Stimulated activated CD8-positive, alpha-beta memory T cell treated with anti-CD3 and anti-CD28 coated beads, Interleukin-12 subunit alpha, Interleukin-12 subunit beta, amount 100 ng/mL, for 24 hours (primary cell): Measurements from ENCODE around the gene C20orf173.
"Not testable (repeated sequence)": the region's sequence is repeated elsewhere in the genome, so short reads cannot be mapped to it uniquely, and the experiment has no call there.

ENCODE experiments used
- DNase-seq: peaks from one replicate; pipeline ENCODE4 v3.0.0-alpha.2; 2020; ENCODE audit errors: extremely low read depth

The C20orf173 gene, protein sequence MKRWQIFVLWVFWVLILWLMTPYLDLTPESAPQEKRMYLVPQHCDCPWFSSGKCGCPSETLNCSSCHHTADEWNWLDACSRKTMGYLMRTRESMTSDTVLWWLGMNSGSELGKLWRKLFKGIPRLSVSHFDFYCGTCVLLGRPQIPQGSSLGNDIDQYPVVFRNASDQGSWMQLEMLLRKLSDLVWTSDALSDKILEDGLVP

GRCh38 chr20:35529552-35529951, at the start of gene C20orf173:
TSS of gene C20orf173 (minus strand) at chr20:35529652. CDS start at chr20:35529373, 279 bp downstream.
- no peak for DNase-seq

DNA sequence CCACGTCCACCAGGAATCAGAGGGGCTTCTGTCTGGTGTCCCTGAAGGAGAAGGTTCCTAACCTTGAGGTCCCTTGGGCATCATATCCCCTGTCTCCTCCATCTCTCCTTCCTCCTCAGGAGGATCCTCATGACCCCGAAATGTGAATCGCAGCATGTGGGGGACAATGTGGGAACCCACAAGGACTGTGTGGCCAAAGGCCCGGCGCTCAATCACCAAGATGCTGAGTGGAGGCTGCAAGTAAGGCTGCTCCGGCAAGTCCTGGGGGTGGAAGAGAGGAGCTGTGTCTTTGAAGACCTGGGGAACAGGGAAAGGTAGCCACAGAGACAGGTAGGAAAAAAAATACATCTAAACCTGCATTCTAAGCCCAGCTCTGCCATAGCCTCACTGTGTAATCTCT, 49.7 kb upstream of the C20orf173 start:
- no peak for DNase-seq

DNA sequence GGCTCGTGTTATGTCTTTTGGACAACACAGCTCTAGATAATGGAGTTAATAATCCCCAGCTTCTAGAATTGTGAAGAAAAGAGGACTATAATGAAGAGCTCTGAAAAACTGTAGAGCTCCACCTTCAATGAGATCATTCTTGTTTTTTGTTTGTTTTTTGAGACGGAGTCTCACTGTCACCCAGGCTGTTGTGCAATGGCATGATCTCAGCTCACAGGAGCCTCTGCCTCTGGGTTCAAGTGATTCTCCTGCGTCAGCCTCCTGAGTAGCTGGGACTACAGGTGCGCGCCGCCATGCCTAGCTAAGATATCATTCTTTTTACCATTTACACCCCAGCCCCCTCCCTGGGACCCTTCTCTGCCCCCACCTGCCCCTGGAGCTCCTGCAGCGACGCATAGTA, 49.0 kb upstream of the C20orf173 start:
- DNase-seq, result no peak

DNA sequence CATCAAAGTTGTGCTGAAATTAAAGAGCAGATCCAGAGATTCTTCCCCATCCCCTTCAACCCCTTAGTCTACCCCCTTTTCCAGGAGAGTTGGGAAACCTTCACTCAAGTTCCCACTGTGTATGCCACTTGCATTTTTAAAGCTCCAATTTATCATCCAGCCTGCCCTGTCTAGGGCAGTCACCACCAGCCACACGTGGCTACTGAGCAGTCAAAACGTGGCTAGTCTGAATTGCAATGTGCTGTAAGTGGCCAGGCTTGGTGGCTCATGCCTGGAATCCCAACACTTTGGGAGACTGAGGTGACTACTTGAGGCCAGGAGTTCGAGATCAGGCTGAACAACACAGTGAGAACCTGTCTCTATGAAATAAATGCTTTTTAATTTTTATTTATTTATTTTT, 47.4 kb upstream of the C20orf173 start:
- DNase-seq, result no peak

GRCh38 chr20:35575958-35576357, 46.5 kb upstream of the C20orf173 start:
- no peak for DNase-seq

DNA sequence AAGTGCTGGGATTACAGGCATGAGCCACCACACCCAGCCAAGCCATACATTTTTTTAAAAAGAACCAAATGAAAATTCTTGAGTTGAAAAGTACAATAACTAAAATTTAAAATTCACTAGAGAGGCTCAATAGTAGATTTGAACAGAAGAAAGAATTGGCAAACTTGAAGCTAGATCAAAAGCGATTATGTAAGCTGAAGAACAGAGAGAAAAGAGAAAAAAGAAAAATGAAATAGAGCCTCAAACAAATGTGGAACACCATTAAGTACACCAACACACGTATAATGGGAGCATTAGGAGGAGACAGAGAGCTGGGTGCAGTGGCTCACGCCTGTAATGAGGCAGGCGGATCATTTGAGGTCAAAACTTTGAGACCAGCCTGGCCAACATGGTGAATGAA, 43.4 kb upstream of the C20orf173 start:
- DNase-seq, result no peak

DNA sequence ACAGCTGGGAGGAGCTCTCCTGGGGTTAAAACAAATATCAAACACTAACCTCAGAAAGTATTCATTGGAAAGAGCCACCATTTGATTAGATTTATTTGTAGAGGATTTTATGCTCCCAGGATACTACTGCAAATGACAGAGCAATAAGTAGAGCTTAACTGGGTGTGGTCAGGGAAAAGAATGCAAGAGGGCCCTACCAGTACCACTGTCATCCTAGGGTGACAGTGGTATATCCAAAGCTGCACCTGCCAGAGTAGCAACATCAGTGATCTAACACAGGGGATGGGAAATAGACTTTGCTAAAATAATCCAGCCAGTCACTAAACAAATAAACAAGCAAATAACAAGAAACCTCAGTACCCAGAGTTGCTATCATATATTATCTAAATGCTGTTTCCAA, 42.1 kb upstream of the C20orf173 start:
- DNase-seq, result no peak

GRCh38 chr20:35568645-35569044, 39.2 kb upstream of the C20orf173 start:
- DNase-seq, result no peak

DNA sequence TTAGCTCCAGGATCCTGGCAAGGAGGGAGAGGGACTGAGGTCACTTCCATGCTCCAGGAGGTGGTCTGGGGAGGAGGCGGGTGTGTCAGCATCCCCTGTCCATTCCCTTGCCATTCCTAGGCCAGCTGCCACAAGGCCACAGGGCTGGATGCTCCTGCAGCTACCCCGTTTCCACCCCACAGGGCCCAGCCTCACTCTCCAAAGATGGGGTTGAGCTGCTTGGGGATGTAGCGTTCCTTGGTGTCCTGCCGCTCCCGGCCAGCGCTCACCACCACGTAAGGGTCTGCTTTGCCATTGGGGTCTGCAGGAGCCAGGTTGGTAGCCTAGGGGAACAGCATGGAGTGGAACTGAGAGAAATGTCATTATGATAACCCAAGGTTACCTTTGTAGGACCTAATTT, 35.5 kb upstream of the C20orf173 start:
- no peak for DNase-seq

- no peak for DNase-seq
These were observed 34.4 kb upstream of the C20orf173 start for GRCh38 chr20:35563834-35564233.

- no peak for DNase-seq
These were observed 33.2 kb upstream of the C20orf173 start for GRCh38 chr20:35562541-35563110.

DNA sequence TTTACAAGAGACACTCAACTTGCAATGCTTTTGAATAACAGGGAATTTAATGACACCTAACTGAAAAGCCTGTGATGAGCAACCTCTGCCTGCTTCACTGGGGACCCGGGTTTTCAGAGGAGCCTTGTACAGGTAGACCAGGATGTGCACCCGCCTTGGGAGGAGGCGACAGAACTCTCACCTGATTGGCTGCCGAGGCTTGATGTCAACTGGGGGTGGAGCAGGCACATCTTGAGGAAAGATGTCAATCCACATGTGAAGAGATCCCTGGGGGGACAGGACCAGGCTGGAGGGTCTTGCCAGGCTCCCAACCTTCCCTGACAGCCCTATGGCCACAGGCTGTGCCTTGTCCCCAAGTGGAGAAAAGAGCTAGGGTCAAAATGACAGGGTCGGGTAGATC, 32.2 kb upstream of the C20orf173 start:
- no peak for DNase-seq

GRCh38 chr20:35561268-35561667, 31.8 kb upstream of the C20orf173 start:
- DNase-seq, result no peak

DNA sequence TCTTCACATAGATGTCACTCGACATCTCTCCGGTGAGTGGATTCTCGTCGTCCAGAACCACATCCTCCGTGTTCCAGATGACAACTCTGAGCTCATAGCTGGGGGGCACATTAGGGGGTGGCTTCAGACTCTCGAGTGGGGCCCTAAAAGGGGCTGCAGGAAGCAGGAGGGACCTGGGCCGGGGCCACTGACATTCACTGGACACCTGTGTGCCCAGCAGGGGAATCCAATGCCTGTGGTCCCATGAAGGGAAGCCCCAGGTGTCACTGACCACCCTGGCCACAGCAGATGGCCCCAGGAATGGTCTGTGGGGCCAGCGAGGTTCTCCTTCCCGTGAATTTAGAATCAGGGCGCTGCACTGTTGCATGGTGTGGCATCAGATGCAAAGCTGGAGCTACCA, 31.1 kb upstream of the C20orf173 start:
- DNase-seq, result no peak

- DNase-seq, result no peak
These were observed 30.7 kb upstream of the C20orf173 start for GRCh38 chr20:35560105-35560511.

DNA sequence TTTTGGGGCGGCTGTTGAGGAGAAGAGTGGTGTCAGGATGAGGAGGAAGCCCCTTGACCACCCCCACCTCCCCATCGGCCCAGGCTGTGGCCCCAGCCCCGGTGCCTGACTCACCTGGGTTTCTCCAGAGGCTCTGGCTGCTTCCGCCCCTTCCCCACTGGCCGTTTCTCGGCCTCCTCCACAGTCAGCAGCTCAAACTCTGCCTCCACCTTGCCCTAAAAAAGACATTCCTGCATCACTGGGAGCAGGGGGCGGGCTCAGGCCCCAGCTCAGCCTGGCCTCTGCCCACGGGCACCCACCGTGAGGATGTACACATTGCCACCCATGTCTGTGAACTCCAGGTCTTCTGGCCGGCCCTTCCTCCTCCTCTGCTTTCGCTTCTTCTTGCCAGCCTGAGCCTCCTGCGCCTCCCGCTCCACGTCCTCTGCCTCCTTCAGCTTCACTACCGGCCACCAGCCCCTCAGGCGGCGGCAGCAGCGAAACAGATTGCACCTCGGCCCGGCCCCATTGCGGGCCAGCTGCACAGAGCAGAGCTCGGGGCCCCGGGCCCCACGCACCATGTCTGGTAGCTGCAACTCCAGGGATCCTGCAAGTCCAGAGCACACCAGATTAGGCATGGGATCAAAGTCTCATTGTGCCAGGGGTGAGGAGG, 29.7 kb upstream of the C20orf173 start:
- no peak for DNase-seq

DNA sequence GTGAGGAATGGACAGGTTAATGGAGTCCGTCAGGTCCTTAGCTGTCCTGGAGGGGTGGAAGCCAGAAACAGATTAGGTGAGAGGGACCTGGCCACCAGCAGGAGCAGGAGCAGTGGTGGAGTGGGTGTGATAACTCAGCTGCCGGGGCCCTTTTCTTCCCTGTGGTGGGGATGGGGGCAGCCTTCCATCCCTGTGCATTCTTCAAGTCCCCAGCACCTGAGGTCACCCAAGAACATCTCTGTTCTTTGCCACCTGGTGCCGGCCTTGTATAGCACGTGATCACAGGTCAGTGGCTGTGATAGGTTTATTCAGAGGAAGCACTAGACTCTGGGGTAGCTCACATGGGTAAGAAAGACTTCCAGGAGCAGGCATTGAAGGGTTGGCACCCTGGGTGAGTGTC, 29.0 kb upstream of the C20orf173 start:
- no peak for DNase-seq

GRCh38 chr20:35556871-35557270, 27.4 kb upstream of the C20orf173 start:
- no peak for DNase-seq

DNA sequence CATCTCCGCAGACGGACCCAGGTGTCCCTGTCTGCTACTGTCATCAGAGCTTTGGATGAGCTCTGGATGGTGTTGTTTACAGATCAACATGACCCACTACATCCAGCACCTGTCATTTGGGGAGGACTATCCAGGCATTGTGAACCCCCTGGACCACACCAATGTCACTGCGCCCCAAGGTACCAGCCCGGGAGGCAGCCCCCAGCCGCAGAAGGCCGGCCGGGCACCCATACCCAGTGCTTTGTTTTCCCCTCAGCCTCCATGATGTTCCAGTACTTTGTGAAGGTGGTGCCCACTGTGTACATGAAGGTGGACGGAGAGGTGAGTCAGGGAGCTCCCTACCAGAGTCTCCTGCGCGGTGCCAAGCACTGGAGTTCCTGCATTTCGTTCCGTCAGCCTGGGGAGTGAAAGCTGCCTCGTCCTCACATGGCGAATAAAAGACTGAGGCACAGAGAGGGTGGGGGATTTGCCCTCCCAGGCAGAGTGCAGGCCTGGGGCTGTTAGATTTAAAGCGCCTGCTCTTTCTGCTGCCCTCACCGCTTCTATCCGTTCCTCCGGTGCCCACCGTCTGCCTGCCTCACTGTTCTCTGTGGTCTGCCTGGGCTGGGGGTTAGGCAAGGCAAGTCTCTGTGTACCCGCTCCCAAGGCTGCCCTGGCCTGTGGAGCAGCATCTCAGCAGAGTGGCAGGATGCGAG, 26.6 kb upstream of the C20orf173 start:
- no peak for DNase-seq

DNA sequence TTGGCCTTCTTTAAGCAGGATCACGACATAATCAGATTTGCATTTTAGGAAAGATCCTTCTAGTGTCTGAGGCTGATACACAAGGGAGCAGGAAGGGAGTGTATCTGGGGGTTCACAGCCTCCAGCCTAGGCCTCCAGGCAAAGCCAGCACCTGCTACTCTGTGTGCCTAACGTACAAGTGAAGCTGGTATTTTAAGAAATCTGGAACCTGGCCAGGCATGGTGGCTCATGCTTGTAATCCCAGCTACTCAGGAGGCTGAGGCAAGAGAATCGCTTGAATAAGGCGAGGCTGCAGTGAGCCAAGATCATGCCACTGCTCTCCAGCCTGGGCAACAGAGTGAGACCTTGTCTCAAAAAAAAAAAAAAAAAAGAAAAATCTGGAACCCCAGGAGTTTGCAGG, 26.0 kb upstream of the C20orf173 start:
- DNase-seq, result not testable (repeated sequence)

DNA sequence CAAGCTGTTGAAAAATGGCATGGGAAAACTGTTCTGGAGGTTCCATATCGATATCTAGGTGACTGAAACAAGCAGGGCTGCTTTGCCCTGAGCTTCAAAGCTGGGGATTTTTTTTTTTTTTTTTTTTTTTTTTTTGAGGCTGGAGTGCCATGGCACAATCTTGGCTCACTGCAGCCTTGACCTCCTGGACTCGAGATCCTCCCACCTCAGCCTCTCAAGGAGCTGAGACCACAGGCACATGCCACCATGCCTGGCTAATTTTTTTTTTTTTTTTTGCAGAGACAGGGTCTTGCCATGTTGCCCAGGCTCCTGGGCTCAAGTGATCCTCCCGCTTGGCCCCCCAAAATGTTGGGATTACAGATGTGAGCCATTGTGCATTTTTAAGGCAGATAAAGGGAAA, 23.5 kb upstream of the C20orf173 start:
- DNase-seq, result no peak

GRCh38 chr20:35551503-35551902, 22.1 kb upstream of the C20orf173 start:
- no peak for DNase-seq

GRCh38 chr20:35547329-35547728, 17.9 kb upstream of the C20orf173 start:
- no peak for DNase-seq
